ENCODE data around the gene HIC1.

HIC1 gene

GRCh38 chr17:2028234-2028614, 26.7 kb upstream of the HIC1 start:
- no peak for TF ChIP-seq POLR2AphosphoS5 (IDR thresholded peaks at IDR 0.05; ENCODE audit: low read depth, low read length)
- no peak for TF ChIP-seq POLR2A (IDR thresholded peaks at IDR 0.05; ENCODE audit: low read depth, low read length)
- TF ChIP-seq TAF1 (IDR thresholded peaks at IDR 0.05; ENCODE audit: borderline replicate concordance, low read depth, low read length), result no peak
- FAIRE-seq (no peak), DNase-seq (ENCODE audit: insufficient read length) (no peak)

DNA sequence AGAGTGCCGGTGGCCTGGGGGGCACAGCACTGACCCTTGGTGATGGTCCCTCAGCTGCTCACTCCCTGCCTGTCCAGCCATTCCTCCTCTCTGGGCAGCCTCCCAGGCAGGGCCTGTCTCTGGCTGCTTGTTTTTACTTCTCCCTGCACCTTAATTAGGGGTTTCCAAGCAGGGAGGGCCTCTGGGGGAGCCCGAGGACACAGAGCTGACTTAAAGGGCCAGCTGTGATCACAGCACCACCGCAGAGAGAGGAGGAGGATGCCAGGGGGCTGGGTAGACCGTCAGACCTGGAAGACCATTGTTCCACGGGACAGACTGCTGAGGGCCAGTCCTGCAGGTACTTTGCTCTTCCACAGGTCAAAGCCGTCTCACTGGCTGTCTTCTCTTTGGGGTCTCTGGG, 26.2 kb upstream of the HIC1 start:
- FAIRE-seq (no peak), DNase-seq (ENCODE audit: insufficient read length) (no peak)
- no peak for TF ChIP-seq POLR2AphosphoS5 (IDR thresholded peaks at IDR 0.05; ENCODE audit: low read depth, low read length)
- no peak for TF ChIP-seq POLR2A (IDR thresholded peaks at IDR 0.05; ENCODE audit: low read depth, low read length)
- no peak for TF ChIP-seq TAF1 (IDR thresholded peaks at IDR 0.05; ENCODE audit: borderline replicate concordance, low read depth, low read length)

GRCh38 chr17:2029911-2030778, 24.8 kb upstream of the HIC1 start, which contains the start of gene DPH1:
Gene DPH1, plus strand, starts transcription at chr17:2030153. Its CDS starts 17 bp downstream, at chr17:2030170.
- DNase-seq (ENCODE audit: insufficient read length) (peak; percentile 91), FAIRE-seq (peak; percentile 96)
- TF ChIP-seq TAF1 (IDR thresholded peaks at IDR 0.05; ENCODE audit: borderline replicate concordance, low read depth, low read length) (peak; percentile 78; the same call in 1 of the 2 replicates), POLR2A (IDR thresholded peaks at IDR 0.05; ENCODE audit: low read depth, low read length) (peak; percentile 66), POLR2AphosphoS5 (IDR thresholded peaks at IDR 0.05; ENCODE audit: low read depth, low read length) (no peak; the same call in 1 of the 2 replicates)

DNA sequence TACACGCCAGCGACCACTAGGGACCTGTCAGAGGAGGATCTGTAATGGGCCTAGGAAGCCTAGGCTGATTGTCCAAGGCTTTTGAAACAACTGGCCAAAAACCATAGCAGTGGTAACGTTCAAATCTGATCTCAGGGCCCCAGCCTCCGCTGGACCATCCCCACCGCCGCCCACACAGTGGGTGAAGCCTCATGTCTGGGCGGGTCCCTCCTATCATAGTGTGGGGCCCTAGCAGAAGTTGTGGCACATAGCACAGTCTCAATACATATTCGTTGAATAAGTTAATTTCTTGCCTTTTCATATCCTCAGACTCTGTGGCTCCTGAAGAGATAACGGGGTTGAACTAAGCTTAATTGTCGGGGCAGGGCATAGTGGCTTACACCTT, 24.1 kb upstream of the HIC1 start:
- DNase-seq (ENCODE audit: insufficient read length) (no peak), FAIRE-seq (no peak)

DNA sequence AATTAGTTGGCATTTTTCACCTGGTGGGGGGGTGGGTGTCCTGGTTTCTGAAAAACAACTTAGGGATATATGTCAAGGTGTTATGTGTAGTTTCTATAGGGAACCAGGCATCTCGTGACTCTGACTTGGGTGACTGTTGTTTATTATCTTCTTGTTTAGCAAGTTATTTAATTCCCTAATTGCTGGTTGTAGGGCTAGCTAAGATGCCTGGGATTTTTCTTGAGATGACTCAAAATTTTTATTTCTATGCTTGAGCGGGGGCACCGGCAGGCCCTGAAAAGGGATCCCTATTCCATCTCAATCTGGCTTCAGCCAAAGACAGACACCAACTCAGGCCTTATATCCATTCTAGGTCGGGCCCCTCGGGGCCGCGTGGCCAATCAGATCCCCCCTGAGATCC, 21.8 kb upstream of the HIC1 start:
- TF ChIP-seq TAF1 (IDR thresholded peaks at IDR 0.05; ENCODE audit: borderline replicate concordance, low read depth, low read length) (no peak), POLR2AphosphoS5 (IDR thresholded peaks at IDR 0.05; ENCODE audit: low read depth, low read length) (no peak), POLR2A (IDR thresholded peaks at IDR 0.05; ENCODE audit: low read depth, low read length) (no peak)
- DNase-seq (ENCODE audit: insufficient read length), result no peak
- no peak for FAIRE-seq

More for the DNA sequence above, 24.1 kb upstream of the HIC1 start:
- TF ChIP-seq TAF1 (IDR thresholded peaks at IDR 0.05; ENCODE audit: borderline replicate concordance, low read depth, low read length), result no peak
- TF ChIP-seq POLR2AphosphoS5 (IDR thresholded peaks at IDR 0.05; ENCODE audit: low read depth, low read length), result no peak
- no peak for TF ChIP-seq POLR2A (IDR thresholded peaks at IDR 0.05; ENCODE audit: low read depth, low read length)

DNA sequence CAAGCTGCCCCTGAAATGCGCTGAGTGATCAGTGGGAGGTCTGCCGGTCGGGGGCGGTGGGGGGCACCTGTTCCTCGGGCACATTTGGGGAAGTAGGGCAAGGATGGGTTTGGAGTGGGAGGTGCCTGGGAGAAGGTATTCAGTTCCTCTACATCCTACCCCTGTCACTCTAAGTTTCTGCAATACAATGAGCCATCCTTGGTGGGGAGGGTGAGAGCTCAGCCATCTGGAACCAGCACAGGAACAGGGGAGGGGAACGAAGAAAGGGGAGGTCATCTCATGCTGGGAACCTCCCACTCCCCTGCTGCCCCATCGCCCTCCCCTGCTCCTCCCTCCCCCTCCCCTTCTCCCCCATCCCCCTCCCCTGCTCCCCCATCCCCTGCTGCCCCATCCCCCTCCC, 20.7 kb upstream of the HIC1 start:
- TF ChIP-seq TAF1 (IDR thresholded peaks at IDR 0.05; ENCODE audit: borderline replicate concordance, low read depth, low read length) (no peak), POLR2A (IDR thresholded peaks at IDR 0.05; ENCODE audit: low read depth, low read length) (no peak), POLR2AphosphoS5 (IDR thresholded peaks at IDR 0.05; ENCODE audit: low read depth, low read length) (no peak)
- DNase-seq (ENCODE audit: insufficient read length), result no peak
- no peak for FAIRE-seq

DNA sequence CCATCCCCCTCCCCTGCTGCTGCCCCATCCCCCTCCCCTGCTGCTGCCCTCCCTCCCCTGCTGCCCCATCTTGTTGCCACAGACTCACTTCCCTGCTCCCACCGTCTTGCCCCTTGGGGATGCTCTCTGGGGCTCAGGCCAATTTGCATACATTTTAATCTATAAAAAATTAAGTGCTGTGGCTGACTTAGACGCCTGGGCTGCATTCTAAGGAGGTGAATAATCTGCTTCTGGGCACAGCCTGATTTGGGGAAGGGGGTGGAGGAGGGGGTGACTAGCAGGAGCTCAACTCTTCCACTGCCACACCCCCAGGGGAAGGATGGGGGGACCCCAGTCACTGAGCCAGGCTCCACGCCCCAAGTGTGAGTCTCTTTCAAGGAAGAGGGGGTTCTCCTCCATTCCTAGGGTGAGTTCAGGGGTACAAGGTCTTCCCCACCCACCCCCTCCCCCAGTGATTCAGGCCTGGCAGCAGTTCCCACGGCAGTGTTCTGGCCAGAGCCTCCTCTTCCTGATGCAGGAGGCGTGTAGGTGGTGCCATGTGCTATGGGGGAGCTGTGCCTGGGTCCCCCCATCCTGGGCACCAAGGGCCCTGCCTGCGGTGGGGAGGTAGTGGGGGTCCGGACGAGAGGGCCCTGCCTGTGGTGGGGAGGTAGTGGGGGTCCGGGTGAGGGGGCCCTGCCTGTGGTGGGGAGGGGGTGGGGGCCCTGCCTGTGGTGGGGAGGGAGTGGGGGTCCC, 19.9 kb upstream of the HIC1 start:
- DNase-seq (ENCODE audit: insufficient read length), result no peak
- no peak for TF ChIP-seq POLR2A (IDR thresholded peaks at IDR 0.05; ENCODE audit: low read depth, low read length)
- no peak for TF ChIP-seq POLR2AphosphoS5 (IDR thresholded peaks at IDR 0.05; ENCODE audit: low read depth, low read length)
- TF ChIP-seq TAF1 (IDR thresholded peaks at IDR 0.05; ENCODE audit: borderline replicate concordance, low read depth, low read length), result no peak
- FAIRE-seq, result no peak

DNA sequence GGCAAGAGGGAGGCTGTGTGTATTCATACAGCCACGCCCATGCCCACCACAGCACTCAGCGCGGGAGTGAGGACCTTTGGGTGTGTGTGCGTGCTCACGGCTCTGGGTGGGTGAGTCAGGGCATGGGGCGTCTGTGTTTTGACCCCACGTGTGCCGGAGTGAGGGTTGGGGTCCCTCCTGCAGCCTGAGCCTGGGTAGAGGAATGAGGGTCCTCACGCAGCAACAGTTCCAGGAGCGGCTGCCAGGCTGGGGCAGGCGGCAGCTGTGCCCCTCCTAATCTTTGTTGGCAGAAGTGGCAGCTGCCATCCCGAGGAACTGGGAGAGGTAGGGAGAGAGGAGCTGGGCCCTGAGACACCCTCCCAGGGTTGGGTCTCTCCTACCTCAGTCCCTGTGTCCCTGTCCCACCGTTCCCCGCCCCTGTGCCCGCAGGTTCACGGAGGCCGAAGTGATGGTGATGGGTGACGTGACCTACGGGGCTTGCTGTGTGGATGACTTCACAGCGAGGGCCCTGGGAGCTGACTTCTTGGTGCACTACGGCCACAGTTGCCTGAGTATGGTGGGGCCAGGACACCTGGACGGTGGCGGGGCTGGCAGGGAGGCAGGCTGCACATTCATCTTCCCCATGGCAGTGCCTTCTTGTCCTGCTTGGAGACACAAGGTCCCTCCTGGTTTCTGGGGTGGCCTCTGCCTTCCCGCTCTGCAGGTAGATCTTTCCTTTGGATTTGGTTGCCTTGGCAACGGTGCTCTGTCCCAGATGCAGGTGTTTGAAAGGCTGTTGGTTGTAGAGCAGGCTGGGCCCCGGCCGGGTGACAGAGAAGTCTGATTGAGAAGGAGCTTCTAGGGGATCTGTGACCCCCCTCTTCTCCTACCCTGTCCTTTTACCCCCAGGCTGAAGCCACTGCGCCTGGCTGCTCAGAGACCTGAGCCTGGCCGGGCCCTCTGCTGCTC, 19.1 kb upstream of the HIC1 start:
- no peak for DNase-seq (ENCODE audit: insufficient read length)
- TF ChIP-seq POLR2A (IDR thresholded peaks at IDR 0.05; ENCODE audit: low read depth, low read length) (no peak), POLR2AphosphoS5 (IDR thresholded peaks at IDR 0.05; ENCODE audit: low read depth, low read length) (no peak), TAF1 (IDR thresholded peaks at IDR 0.05; ENCODE audit: borderline replicate concordance, low read depth, low read length) (no peak)
- no peak for FAIRE-seq

DNA sequence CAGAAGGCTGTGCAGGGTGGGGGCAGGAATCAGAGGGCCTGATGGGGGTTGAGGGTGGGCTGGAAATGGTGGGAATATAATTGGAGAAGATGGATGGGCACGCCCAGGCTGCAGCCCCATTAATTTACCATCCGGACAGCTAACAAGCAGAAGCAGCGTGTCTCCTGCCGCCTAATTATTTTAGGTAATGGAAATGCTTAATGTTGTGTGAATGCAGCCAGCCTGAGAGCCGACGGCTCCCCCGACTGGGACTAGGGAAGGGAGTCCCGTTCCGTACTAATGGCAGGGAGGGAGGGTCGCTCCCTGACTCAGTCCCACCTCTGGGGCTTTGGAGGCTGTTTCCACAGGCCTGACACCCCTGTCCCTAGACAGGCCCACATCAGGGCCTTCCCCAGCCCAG, 17.7 kb upstream of the HIC1 start:
- no peak for TF ChIP-seq POLR2A (IDR thresholded peaks at IDR 0.05; ENCODE audit: low read depth, low read length)
- TF ChIP-seq TAF1 (IDR thresholded peaks at IDR 0.05; ENCODE audit: borderline replicate concordance, low read depth, low read length), result no peak
- FAIRE-seq (no peak), DNase-seq (ENCODE audit: insufficient read length) (no peak)

DNA sequence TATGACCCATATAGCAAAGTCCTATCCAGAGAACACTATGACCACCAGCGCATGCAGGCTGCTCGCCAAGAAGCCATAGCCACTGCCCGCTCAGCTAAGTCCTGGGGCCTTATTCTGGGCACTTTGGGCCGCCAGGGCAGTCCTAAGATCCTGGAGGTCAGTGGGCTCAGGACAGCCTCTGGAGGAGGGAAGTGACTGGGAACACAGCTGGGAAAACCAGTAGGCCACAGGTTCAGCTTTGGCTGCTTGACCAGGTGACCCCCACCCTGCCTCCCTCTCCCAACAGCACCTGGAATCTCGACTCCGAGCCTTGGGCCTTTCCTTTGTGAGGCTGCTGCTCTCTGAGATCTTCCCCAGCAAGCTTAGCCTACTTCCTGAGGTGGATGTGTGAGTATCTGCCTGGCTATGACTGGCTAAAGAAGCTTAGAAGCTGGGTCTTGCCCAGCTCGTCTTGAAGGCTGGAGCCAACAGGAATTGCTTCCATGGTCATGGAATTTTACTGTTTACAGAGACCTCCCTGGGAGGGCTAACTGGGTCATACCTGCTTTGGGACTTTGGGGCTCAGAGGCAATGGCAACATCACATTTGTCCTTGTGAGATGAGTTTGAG, 14.6 kb upstream of the HIC1 start:
- no peak for DNase-seq (ENCODE audit: insufficient read length)
- TF ChIP-seq TAF1 (IDR thresholded peaks at IDR 0.05; ENCODE audit: borderline replicate concordance, low read depth, low read length), result no peak
- TF ChIP-seq POLR2A (IDR thresholded peaks at IDR 0.05; ENCODE audit: low read depth, low read length), result no peak
- no peak for TF ChIP-seq POLR2AphosphoS5 (IDR thresholded peaks at IDR 0.05; ENCODE audit: low read depth, low read length)
- no peak for FAIRE-seq

Measured in GM12892 (cell line).